Measurements from ENCODE around the gene AGRP. TPM values are rescaled to one million over a fixed set of nuclear protein-coding genes. Genes with fewer than 3 reads are reported as not detected.

Gene AGRP
- total RNA-seq, 1 experiment from 2014 or later = not detected

DNA sequence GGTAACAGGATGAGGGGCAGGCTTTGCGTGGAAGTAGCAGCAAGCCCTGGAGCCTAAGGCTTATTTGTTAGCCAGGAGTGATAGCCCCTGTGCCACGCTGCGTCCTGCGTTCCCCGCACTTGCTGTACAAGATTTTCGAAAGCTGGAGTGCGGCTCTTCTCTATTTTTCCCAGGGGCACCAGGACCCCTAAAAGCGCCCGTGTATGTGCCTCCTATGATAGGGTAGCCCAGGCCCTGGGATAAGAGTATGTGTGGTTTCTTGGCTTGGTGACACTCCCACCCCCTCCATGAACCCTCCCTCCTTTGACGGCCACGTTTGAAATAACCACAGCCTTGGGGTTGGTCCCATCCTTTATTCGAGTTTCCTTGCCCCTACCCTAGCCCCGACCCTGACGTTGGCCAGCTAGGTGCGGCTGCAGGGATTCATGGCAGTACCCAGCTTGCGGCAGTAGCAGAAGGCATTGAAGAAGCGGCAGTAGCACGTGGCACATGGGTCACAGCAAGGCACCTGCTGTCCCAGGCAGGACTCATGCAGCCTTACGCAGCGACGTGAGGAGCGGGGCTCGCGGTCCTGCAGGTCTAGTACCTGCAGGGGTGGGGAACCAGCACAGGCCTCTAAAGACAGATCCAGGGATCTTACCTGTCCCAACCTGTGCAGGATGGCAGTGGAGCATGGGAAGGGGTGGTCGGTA is 968 bp downstream of the AGRP start:
- no peaks in the 10 kb centered on the region for H3K79me1 ChIP-seq (ENCODE audit: insufficient read depth, low read depth, low read length, poor library complexity, severe bottlenecking)
- Mint-ChIP-seq H3K9me3 (no peaks in the 10 kb centered on the region), H3K27ac (no peak overlapping the region)

More for the DNA sequence above, 968 bp downstream of the AGRP start:
- H3K36me3 Mint-ChIP-seq (ENCODE audit: insufficient read depth in 1 of 3, low read depth in 3 of 3) = no peaks in the 10 kb centered on the region
- no peak overlapping the region for H3K9ac ChIP-seq (ENCODE audit: extremely low read depth, insufficient read length, low read length)
- no peaks in the 10 kb centered on the region for H4K20me1 ChIP-seq (ENCODE audit: control insufficient read depth, insufficient read depth, insufficient read length)
- no peak overlapping the region for H3K27ac ChIP-seq (ENCODE audit: insufficient read length, low read depth, low read length)
- no peak overlapping the region for H3K56ac ChIP-seq (ENCODE audit: insufficient read length, low read depth, low read length)
- H3K9me3 ChIP-seq (ENCODE audit: control insufficient read depth, low read depth, low read length) = no peaks in the 10 kb centered on the region
- no peak overlapping the region for H3K14ac ChIP-seq (ENCODE audit: insufficient read depth, low read length)
- no peak overlapping the region for H2BK12ac ChIP-seq (ENCODE audit: insufficient read length, low read depth, low read length)
- H3K4me3 Mint-ChIP-seq = peak overlapping the region; percentile 20 to 46; a peak in 3 of 5 replicates
- peaks cover 15% of the 10 kb centered on the region; the same call in 1 of the 2 replicates for H3K27me3 ChIP-seq (ENCODE audit: insufficient read depth, low read length)
- no peak overlapping the region for H3K4ac ChIP-seq (ENCODE audit: low read depth, low read length)
- peaks cover 6% of the 10 kb centered on the region for H3K23me2 ChIP-seq (ENCODE audit: insufficient read length, low read depth, low read length, poor library complexity, severe bottlenecking)
- peaks cover 9% of the 10 kb centered on the region in 2 experiments for H3K4me1 Mint-ChIP-seq
- H2BK20ac ChIP-seq (ENCODE audit: low read depth, low read length, poor library complexity, severe bottlenecking) = no peak overlapping the region
- no peak overlapping the region for H2AFZ ChIP-seq (ENCODE audit: low read length)
- DNase-seq = no peak
- H3K18ac ChIP-seq (ENCODE audit: insufficient read length, low read depth, low read length) = no peak overlapping the region
- no peak overlapping the region for H3K23ac ChIP-seq (ENCODE audit: insufficient read length, low read depth, low read length)
- H2BK120ac ChIP-seq (ENCODE audit: low read depth, low read length, poor library complexity, severe bottlenecking) = no peak overlapping the region
- H2BK15ac ChIP-seq (ENCODE audit: low read depth, low read length) = no peak overlapping the region
- H3K27me3 Mint-ChIP-seq (ENCODE audit: low read depth) = peaks cover 29% of the 10 kb centered on the region
- no peak overlapping the region for H4K91ac ChIP-seq (ENCODE audit: insufficient read length, low read depth, low read length)
- H4K8ac ChIP-seq (replicated peaks; ENCODE audit: insufficient read length, low read depth, low read length) = no peak overlapping the region
- no peaks in the 10 kb centered on the region; the same call in 1 of the 2 replicates for H3K4me1 ChIP-seq (ENCODE audit: insufficient read depth, low read length)
- no peak overlapping the region for H4K5ac ChIP-seq (ENCODE audit: insufficient read length, low read depth, low read length)
- peaks cover 1% of the 10 kb centered on the region; the same call in 1 of the 2 replicates for H3K79me2 ChIP-seq (ENCODE audit: insufficient read depth, low read length)
- H2BK5ac ChIP-seq (ENCODE audit: insufficient read length, low read length) = no peak overlapping the region
- H3T11ph ChIP-seq (ENCODE audit: low read length) = no peak overlapping the region
- TF ChIP-seq, protein P1, sequence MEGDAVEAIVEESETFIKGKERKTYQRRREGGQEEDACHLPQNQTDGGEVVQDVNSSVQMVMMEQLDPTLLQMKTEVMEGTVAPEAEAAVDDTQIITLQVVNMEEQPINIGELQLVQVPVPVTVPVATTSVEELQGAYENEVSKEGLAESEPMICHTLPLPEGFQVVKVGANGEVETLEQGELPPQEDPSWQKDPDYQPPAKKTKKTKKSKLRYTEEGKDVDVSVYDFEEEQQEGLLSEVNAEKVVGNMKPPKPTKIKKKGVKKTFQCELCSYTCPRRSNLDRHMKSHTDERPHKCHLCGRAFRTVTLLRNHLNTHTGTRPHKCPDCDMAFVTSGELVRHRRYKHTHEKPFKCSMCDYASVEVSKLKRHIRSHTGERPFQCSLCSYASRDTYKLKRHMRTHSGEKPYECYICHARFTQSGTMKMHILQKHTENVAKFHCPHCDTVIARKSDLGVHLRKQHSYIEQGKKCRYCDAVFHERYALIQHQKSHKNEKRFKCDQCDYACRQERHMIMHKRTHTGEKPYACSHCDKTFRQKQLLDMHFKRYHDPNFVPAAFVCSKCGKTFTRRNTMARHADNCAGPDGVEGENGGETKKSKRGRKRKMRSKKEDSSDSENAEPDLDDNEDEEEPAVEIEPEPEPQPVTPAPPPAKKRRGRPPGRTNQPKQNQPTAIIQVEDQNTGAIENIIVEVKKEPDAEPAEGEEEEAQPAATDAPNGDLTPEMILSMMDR (conservative IDR thresholded peaks at IDR 0.05) = no peak
- H3K4me2 ChIP-seq (ENCODE audit: insufficient read depth, insufficient read length, low read length) = no peak overlapping the region
- H2AK5ac ChIP-seq (ENCODE audit: insufficient read length, low read length) = no peak overlapping the region
- no CpG with 5 or more reads among the region's 25 CpGs for WGBS (ENCODE audit: extremely low coverage, insufficient read length, low lambda C conversion rate)
